Activated T-helper 1 cell treated with Interleukin-2 at 50 U/mL for 16 hours (primary cell): ENCODE data around the gene WDR87.
"Not testable (repeated sequence)": the region's sequence is repeated elsewhere in the genome, so short reads cannot be mapped to it uniquely, and the experiment has no call there.

Source experiments
- DNase-seq: peaks from one replicate; pipeline ENCODE4 v3.0.0-alpha.2; 2020; ENCODE audit warnings: low read depth

WDR87 gene

DNA sequence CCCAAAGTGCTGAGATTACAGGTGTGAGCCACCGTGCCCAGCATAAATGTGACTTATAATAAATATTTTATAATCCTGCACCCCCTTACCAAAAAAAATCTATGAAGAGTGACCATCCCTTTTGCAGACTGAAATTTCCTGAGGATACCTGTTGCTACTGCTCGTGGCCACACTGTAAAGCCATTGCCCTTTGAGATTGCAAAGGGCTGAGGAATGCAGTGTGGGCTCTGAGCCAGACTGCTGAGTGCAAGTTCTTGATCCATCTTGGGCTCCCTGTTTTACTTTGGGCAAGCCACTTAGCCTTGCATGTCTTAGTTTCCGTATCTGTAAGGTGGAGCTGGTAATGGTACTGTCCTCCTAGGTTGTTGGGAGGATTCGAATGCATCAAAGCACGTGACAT lies 24.0 kb upstream of the WDR87 start:
- DNase-seq = no peak

DNA sequence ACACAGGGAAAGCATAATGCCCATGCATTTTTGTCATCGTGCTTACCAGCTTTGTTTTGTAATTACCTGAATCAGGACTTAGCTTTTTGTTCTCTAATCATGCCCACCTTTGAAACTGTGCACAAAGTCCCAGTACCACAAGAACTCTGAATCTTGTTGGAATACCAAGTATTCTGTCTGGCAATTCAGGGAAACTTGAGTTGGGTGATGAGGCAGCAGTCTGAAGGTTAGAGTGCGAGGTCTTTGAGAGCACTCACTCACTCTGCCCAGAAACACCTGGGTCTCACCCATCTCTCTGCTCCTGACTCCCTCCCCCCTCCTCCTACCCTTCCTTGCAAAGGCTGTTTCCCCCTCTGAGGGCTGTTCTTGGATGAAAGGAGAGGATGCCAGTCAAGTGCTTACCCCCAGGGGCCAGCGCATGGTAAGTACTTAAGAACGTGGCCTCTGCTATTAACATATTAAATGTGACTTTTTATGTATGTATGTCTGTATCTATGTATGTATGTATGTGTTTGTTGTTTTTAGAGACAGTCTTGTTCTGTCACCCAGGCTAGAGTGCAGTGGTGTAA lies 23.0 kb upstream of the WDR87 start:
- DNase-seq = no peak

DNA sequence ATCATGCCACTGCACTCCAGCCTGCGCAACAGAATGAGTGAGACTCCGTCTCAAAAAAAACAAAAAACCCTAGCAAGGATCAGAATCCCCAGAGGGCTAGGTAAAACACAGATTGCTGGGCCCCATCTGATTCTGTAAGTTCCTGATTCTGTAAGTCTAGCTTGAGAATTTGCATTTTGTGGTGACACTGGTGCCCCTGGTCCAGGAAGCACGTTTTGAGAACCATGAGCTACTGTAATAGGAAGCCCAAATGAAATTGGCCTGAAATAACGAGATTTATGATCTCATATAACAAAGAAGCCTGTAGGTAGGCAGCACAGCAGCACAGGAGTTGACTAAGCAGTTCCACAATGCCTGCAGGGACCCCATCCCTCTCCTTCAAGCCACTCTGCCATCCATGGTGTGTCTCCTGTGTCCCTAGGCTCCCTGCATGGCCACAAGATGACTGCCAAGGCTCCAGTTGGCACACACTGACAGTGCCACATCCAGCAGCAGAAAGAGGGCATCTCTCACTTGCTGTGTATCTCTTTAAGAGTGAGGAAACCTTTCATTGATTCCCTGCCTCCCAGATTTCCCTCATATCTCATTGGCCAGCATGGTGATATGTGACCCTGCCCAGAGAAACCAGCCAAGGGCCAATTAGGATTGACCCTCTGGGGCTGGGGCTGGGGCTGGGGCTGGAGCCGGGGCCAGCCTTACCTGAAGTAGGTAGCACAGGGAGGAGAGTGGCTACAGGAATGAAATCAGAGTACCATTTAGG lies 22.3 kb upstream of the WDR87 start:
- no peak for DNase-seq

DNA sequence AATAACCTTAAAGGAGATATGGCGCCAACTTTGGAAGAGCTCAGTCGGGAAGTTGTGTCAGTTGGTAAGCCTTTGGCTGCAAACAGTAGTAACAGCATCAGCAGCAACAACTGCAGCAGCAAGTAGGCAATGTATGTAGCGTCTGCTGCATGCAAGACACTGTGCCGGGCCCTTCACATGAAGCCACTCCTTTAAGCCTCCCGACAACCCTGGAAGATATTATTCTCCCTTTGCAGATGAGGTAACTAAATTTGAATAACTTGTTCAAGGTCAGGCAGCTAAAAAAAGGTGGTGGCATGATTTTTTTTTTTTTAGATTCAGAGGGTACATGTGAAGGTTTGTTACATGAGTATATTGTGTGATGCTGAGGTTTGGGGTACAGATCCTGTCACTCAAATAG lies 20.3 kb upstream of the WDR87 start:
- no peak for DNase-seq

DNA sequence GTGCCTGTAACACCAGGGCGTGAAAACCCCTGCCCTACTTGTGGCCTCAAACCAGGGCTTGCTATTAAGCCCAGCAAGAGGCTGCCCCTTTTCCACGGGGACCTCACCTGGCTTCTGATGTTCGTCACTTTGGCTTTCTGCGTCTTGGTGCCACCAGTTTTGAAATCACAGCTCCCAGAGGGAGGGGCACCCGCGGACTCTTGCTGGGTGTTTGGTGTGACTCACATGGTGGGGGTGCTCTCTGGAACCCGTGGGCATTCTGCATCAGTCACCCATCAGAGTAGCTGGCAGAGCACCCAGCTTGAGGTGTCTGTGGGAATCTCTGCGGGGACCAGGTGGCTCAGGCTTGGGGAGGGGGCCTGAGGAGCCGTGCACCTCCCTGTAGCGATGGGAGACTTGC lies 19.9 kb upstream of the WDR87 start:
- no peak for DNase-seq

DNA sequence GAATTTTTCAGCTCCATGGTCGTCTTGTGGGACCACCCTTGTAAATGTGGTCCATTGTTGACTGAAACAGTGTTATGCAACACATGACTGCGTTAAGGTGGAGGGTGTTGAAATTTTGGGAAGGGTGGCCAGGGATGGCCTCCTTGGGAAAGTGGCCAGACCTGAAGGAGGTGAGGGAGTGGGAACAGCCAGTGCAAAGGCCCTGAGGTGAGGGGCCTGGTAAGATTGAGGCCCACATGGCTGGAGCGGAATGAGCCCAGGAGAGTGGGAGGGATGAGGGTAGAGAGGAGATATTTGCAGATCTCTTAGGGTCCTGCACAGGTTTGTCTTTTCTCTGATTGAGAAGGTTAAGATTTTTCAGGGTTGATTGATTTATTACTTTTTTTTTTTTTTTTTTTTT lies 18.8 kb upstream of the WDR87 start:
- no peak for DNase-seq

DNA sequence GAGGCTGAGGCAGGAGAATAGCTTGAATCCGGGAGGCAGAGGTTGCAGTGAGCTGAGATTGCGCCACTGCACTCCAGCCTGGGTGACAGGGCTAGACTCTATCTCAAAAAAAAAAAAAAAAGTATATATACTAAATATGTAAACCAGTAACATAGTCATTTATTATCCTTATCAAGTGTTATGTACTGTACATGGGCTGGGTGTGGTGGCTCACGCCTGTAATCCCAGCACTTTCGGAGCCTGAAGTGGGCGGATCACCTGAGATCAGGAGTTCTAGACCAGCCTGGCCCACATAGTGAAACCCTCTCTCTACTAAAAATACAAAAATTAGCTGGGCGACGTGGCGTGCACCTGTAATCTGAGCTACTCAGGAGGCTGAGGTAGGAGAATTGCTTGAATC lies 18.2 kb upstream of the WDR87 start:
- not testable (repeated sequence) for DNase-seq

DNA sequence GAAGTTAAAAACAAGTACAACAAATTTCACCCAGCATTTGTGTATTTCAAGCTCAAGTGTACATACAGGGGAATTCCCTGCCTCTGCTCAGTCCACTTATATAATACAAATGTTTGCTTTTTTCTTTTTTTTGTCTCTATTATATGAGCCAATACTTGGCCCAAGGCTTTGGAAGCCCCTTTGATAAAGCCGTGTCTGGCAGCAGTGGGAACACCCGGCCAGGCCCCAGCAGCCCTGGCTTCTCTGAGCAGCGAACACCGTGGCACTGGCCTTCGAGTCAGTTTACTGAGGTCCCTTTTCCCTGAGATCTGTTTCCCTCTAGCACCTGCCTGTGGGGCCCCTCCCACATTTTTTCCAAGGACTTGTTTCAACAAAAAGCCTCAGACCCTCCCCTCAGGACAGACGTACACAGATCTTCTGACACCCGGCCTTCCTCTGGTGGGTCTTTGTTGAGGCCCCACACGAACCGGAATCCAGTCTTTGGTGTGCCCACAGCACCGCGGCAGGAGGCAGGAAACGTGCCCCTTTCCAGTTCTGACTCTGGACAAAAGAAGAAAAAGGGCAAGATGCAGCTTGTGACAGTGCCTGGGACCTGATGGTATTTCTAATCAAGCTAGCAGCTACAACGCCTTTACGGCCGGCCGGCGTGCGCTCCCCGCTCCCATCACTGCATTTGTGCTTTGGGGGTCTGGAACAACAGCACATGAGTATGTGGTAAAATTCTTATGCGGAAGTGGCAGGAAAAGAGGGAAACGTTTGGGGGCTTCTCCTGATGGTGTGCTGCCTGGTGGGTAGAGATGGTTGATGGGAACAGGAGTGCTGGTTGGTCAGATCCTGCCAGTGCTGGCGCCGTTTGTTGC lies 14.4 kb upstream of the WDR87 start:
- no peak for DNase-seq

DNA sequence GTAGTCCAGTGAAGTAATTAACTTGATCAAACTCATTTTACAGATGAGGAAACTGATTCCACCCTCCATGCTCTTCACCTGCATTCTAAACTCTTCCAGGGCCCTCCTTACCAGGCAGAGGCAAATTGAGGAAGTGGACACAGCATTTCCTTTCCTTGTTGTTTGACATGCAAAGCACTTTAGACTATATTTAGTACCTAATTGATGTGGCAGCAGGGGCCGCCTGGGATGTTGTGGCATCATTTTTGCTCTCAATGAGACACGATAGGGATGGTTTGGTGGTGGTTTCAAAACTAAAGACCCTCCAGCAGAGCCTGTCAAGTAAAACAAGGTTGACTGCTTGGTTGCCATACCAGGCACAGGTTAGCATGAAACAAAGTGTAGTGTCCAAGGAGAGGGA lies 8.5 kb upstream of the WDR87 start:
- DNase-seq = no peak

DNA sequence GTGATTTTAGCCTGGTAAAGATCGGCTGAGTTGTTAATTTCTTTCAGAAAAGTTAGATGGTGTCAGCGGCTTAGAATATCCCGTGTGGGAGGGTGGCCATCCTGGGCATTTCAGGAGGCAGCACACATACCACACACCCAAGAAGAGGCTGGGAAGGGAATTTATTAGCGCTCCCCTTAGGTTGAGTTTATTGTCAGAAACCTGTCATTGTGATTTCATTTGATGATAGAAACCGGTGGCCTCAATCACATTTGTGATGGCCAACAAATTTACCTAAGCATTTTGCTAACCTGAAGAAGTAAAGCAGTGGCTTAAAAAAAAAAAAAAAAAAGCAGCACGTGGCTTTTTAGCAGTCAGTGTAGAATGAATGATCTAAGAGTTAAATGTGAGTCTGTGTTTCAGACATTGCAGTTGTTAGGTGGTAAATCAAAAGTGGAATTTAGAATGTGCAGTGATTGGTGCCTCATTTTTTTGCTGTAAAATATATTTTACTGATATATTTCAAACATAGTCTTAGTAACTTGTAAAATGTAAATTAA lies 3.3 kb upstream of the WDR87 start:
- DNase-seq = no peak

DNA sequence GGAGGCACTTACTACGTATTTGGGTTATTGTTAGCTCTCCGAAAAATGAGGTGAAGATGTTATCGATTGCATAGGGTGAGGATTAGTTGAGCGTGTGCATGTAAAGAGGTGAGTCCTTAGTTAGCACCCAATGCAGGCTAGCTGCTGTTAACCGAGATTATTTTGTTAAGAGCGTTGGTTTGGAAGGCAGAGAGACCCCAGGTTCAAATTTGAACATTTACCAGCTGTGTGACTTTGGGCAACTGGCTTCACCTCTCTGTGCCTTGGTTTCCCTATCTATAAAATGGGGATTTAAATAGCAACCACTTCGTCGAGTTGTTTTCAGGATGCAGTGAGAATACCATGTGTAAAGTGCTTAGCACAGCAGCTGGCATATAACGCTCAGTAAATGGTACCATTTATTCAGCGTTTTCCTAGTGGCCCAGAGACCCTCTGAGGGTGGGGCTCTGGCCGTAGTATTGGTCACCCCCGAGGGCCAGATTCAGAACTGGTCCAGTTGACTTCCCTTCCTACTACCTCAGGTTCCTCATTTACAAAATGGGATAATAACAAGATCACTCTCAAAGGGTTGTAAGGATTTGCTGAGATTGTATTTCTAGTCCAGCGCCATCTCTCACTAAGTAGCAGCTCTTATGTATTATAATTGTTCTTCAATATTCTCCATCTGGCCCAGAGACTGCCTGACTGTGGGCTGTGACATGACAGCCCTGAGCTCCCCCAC lies 1.5 kb upstream of the WDR87 start:
- no peak for DNase-seq

DNA sequence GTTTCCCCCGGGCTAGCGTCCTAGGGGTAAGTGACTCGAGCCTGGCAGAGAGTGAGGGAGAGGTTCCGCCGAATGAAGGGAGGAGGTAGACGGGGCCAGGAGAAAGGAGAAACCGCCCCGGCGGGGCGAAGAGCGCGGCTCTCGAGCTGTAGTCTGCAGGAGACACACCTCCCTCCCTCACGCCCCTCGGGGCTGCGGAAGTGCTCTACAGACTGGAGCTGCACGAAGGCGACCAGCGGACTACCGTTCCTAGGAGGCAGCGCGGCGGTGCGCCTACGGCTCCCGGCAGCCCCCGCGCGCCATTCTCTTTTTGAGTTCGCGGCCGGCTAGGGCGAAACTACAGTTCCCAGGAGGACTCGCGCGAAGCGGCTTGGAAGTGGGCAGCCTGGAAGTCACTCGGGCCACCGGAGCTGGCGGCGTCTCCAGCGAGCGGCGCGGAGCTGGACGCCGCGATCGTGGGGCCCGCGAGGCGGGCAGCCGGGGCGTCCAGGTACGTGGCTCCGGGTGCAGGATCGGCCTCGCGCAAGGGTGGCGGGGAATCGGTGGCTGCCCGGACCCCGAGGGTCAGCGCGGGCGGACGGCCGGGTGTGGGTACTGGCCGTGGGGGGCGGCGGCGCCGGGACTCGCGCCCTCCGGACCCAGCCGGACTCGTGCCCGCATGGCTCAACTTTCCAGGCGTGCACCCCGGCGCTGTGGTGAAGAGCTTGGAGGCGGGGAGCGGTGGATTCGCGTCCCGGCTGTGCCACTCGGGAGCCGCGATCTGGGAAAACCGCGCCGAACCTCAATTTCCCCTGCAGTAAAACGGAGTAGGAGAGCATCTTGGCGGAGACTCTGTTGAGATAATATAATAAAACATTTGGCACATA lies 708 bp upstream of the WDR87 start, which contains the start of gene SIPA1L3:
SIPA1L3 (plus strand) TSS at position 340 of the 866 bp plus-strand sequence. CDS start 174,358 bp downstream, outside the sequence.
- DNase-seq = peak; percentile 87

DNA sequence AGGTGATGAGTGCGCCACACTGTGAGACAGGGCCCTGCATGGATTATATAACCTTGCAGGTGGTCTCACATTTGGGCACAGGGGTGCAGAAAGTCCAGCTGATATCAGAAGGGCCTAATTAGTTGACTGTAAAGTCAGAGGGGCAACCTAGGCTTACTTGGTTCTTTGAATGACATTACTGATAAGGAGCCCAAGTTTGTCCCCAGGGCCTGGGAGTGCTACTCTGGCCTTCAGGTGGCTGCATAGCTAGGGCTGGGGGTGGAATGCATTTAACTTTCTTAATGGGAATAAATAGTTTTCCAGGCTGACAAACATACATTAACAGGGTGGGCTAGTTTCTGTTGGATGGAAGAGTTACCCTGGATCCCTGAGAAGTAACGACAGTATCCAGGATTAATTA lies 3.3 kb downstream of the WDR87 start:
- DNase-seq = no peak

DNA sequence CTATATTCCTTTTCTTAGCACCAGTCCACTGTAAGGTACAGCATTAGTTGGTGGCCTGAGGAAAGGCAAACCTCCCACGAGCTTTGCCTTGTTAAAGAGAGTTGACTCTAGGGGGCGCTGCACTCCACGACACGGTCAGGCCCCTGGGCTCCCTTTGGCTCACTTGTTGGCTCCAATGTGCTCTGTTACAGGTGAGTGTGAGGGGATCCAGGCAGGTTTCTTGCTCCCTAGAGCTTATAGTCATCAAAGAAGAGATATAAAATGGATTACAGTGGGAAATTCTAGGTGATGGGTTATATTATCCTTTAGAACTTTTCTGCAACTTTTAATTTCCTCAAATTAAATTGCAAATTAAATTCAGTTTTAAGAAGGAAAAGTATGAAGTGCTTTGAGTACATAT lies 3.7 kb downstream of the WDR87 start:
- peak; percentile 66 for DNase-seq

DNA sequence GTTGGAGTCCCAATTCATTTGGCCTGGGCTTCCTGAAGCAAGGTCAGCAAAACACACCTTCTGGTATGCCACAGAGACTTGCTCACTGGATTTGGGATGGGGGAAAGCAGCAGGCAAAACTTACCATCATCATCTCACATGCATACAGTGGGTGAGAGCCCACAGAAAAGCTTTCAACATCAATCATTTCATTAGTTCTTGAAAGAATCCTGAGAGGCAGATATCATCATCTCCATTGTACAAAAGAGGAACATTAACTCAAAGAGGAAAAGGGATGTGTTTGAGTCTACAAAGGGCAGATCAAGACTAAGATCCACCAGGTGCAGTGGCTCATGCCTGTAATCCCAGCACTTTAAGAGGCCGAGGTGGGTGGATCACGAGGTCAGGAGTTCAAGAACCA lies 6.4 kb downstream of the WDR87 start:
- DNase-seq = no peak

DNA sequence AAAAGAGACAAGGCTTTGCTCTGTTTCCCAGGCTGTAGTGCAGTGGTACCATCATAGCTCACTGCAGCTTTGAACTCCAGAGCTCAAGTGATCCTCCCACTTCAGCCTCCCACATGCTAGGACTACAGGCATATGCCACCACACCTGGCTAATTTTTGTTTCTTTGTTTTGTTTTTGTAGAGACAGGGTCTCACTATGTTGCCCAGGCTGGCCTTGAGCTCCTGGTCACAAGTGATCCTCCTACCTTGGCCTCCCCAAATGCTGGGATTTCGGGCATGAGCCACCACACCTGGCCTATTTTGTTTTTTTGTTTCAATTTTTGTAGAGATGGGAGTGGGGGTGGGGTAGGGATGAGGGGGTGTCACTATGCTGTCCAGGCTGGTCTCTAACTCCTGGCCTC lies 6.9 kb downstream of the WDR87 start:
- no peak for DNase-seq

DNA sequence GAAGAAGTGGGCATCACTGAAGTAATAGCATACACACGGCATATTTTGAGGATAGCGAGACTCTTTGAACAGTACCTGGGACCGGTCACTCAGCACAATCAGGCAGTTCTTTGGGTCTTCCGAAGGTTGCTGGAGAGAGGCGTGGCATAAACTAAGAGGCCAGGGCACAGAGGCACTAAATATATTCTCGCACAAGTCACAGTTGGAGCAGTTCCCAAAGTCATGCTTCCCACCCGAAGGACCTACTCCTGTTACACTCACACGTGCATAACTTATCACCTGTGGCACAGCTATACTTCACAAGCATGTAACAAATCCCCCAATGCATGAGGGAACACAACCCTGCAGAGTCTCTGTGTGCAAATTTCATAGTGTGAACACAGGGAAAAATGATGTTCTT lies 10.2 kb downstream of the WDR87 start:
- no peak for DNase-seq

DNA sequence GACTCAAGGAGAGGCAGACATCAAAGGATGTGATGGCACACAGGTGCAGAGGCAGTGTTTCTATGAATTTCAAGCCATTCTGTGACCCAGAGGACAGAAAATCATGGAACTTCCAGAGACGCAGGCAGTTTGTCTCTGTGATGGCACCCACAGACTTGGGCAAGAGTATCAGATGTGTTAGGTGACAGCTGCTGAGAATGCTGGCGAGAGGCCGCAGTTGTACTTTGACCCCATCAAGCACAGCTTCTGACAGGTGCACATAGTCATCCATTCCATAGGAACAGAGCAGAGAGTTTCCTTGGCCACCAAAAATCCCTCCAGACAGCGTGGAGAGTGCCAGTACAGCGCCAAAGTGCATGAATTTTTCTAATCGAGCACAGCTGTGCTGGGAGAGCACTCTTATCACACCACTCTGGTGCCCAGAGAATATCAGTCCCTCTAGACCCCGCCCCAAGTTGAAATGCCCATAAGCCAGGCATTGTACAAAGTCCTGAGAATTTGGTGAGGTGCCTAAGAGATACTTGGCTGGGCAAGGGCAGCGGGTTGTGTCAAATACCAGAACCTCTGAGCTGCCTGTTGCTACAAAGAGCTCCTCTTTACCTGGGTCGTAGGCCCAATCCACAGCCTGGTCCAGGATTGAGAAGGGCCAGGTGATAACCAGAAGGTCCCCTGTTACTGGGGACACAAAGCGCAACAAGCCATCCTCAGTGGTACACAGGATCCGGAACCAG lies 12.4 kb downstream of the WDR87 start:
- DNase-seq = no peak

DNA sequence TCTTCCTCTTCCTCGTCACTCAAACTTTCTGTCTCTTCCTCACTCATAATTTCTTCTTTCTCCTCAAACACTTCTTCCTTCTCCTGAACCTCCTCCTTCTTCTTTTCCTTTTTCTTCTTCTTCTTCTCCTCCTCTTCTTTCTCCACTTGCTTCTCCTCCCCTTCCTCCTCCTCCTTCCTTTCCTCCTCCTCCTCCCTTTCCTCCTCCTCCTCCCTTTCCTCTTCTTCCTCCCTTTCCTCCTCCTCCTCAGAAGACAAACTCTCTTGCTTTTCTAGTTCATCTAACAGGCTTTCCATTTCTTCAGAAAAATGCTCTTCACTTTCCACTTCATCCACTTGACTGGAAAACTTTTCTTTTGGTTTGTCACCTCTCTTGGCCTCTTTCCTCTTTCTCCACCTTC lies 19.8 kb downstream of the WDR87 start:
- DNase-seq = no peak

DNA sequence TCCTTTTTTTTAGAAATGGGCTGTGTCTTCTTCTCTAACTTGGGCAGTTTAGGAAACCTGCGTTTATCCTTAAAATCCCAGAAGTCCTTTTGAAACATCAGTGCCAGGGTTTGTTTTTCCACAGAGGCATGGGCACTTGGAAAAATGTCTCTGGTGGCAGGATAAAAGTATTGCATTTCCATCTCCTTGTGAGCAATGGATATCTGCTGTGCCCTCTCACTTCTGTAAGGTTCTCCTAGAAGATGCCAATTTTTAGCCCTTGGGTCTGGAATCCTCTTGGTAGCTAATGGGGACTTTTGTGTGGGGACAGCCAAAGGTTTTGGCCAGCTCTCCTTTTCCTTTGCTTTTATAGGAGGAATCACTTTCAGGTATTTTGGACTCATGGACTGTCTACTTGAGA lies 21.0 kb downstream of the WDR87 start:
- no peak for DNase-seq
